ENCODE measurements around the gene RPL28.

RPL28 gene

DNA sequence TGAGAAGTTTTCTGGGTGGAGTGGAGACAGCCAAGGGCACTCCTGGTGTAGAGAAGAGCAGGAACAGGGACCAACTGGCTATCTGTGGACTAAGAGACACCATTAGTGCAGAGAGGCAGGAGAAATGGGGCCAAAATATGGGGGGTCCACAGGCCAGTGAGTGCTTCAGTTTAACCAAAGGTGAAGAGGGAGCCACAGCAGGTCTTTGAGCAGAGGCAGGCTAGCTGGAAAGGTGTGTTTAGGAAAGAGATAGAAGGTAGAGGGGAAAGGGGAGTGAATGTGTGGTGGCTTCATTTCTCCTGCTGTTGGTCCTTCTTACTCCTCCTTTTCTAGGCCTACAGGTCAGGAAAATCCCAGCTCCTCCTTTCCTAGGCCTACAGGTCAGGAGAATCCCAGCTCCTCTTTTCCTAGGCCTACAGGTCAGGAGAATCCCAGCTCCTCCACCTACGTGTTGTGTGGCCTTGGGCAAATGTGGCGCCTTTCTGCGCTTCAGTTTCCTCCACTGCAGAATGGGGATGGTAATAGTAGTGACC is 3.1 kb upstream of the RPL28 start:
- no peak overlapping the region for H2AFZ ChIP-seq (ENCODE audit: low read depth, low read length)
- H3K4me1 ChIP-seq (ENCODE audit: low read length) = peaks cover 28% of the 10 kb centered on the region
- H3K79me2 ChIP-seq (ENCODE audit: low read length) = peaks cover 50% of the 10 kb centered on the region
- H4K20me1 ChIP-seq (ENCODE audit: insufficient read depth, low read length) = peaks cover 16% of the 10 kb centered on the region
- H3K27ac ChIP-seq (ENCODE audit: low read length) = no peak overlapping the region
- H3K9me3 ChIP-seq (ENCODE audit: insufficient read depth, low read length) = no peaks in the 10 kb centered on the region
- peak overlapping the region; percentile 95 for H3K4me2 ChIP-seq (ENCODE audit: low read length)
- peak overlapping the region; percentile 82; the same call in 1 of the 2 replicates for H3K9ac ChIP-seq (ENCODE audit: low read length)
- H3K36me3 ChIP-seq (replicated peaks; ENCODE audit: low read depth, low read length) = peaks cover 28% of the 10 kb centered on the region
- no peaks in the 10 kb centered on the region for H3K27me3 ChIP-seq (ENCODE audit: low read depth, low read length)
- no peak for TF ChIP-seq EZH2phosphoT487 (IDR thresholded peaks at IDR 0.05; ENCODE audit: low read depth)
- TF ChIP-seq, protein P1, sequence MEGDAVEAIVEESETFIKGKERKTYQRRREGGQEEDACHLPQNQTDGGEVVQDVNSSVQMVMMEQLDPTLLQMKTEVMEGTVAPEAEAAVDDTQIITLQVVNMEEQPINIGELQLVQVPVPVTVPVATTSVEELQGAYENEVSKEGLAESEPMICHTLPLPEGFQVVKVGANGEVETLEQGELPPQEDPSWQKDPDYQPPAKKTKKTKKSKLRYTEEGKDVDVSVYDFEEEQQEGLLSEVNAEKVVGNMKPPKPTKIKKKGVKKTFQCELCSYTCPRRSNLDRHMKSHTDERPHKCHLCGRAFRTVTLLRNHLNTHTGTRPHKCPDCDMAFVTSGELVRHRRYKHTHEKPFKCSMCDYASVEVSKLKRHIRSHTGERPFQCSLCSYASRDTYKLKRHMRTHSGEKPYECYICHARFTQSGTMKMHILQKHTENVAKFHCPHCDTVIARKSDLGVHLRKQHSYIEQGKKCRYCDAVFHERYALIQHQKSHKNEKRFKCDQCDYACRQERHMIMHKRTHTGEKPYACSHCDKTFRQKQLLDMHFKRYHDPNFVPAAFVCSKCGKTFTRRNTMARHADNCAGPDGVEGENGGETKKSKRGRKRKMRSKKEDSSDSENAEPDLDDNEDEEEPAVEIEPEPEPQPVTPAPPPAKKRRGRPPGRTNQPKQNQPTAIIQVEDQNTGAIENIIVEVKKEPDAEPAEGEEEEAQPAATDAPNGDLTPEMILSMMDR (IDR thresholded peaks at IDR 0.05; ENCODE audit: low read depth, low read length) = no peak
- peak overlapping the region; percentile 82 for H3K4me3 ChIP-seq (ENCODE audit: low read length)

DNA sequence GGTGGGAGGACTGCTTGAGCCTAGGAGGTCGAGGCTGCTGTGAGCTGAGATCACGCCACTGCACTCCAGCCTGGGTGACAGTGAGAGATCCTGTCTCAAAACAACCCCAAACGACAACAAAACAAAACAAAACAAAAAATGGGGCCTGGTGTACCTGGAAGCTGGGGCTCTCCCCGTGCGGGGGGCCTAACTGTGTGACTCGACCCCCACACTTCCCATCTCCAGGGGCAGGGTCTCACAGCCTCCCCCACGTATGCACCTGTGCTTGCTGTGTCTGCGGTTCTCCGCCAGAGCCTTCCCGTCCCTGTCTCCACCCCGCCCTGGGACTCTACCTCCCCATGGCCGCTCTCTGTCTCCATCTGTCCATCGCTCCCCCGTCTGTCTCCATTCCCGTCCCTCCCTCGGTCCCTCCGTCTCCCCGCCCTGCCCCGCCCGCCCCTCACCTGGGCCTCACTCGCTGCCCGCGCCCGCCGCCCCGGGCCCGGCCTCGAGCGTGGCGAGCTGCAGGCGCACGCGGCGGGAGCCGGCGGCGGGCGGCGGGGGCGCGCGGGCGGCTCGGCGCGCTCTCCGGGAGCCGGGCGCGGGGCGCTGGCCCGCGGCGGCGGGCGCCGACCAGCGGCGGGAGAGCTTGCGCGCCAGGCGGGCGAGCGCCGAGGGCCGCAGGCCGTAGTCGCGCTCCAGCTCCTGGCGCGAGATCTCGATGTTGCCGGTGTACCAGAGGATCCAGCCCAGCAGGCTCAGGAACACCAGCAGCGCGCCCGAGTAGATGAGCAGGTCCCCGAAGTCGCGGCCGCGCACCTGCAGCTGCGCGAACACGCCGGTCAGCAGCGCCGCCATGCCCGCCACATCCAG is 2.2 kb upstream of the RPL28 start:
- H3K27me3 ChIP-seq (ENCODE audit: low read depth, low read length) = no peaks in the 10 kb centered on the region
- peaks cover 25% of the 10 kb centered on the region for H4K20me1 ChIP-seq (ENCODE audit: insufficient read depth, low read length)
- H3K27ac ChIP-seq (ENCODE audit: low read length) = peak overlapping the region; percentile 89
- TF ChIP-seq EZH2phosphoT487 (IDR thresholded peaks at IDR 0.05; ENCODE audit: low read depth) = no peak
- TF ChIP-seq, protein P1 (IDR thresholded peaks at IDR 0.05; ENCODE audit: low read depth, low read length) = peak; percentile 22
- peaks cover 37% of the 10 kb centered on the region for H3K36me3 ChIP-seq (replicated peaks; ENCODE audit: low read depth, low read length)
- H3K9ac ChIP-seq (ENCODE audit: low read length) = peak overlapping the region; percentile 93
- peak overlapping the region; percentile 82 for H3K4me3 ChIP-seq (ENCODE audit: low read length)
- H3K79me2 ChIP-seq (ENCODE audit: low read length) = peaks cover 60% of the 10 kb centered on the region
- H2AFZ ChIP-seq (ENCODE audit: low read depth, low read length) = no peak overlapping the region
- no peaks in the 10 kb centered on the region for H3K9me3 ChIP-seq (ENCODE audit: insufficient read depth, low read length)
- H3K4me1 ChIP-seq (ENCODE audit: low read length) = peaks cover 31% of the 10 kb centered on the region
- peak overlapping the region; percentile 99 for H3K4me2 ChIP-seq (ENCODE audit: low read length)

DNA sequence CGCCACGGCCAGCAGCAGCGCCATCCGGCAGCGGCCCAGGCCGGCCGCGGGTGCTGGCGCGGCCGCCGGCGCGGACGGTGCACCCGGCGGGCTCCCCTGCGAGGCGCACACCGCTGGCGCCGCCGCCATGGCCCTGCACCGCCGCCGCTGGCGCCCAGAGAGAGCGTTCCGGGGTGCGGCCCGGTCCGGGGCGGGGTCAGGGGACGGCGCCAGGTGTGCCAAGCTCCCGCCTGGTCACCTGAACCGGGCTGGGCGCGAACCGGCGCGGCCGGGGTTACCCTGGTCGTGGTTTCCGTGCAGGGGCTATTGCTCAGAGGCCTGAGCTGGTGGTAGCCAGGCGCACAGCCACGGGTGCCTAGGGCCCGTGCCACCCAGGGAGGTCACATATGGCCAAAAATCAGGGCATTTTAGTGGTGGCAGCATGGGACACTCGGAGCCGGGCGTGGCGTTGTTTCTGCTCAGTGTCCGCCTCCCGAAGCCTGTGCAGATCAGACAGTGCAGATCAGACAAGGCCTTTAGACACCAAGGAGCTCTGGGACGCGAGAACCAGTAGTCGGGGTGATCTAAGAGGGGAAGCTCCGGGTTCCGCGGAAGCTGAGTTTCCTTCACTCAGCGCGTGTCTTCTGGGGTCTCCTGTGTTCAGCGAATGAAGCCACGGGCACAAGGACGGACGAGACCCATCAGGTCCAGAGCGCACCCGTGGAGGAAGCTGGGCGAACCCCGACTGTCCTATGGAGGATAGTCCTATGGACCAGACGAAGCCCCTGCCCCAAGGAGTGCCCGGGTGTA is 1.4 kb upstream of the RPL28 start, which contains the start of gene TMEM238:
TMEM238 (minus strand) TSS at position 162 of the 789 bp plus-strand sequence; CDS start at position 129, 33 bp downstream.
- Histone ChIP-seq H4K20me1 (ENCODE audit: insufficient read depth, low read length) (peaks cover 33% of the 10 kb centered on the region), H3K9ac (ENCODE audit: low read length) (peak within 1 kb of the TSS; percentile 93), H3K4me1 (ENCODE audit: low read length) (peaks cover 31% of the 10 kb centered on the region), H3K36me3 (replicated peaks; ENCODE audit: low read depth, low read length) (peaks cover 46% of the 10 kb centered on the region), H3K4me3 (ENCODE audit: low read length) (peak within 1 kb of the TSS; percentile 82), H2AFZ (ENCODE audit: low read depth, low read length) (peak within 1 kb of the TSS; percentile 85), H3K27ac (ENCODE audit: low read length) (peak within 1 kb of the TSS; percentile 89), H3K79me2 (ENCODE audit: low read length) (peaks cover 66% of the 10 kb centered on the region), H3K4me2 (ENCODE audit: low read length) (peak within 1 kb of the TSS; percentile 99), H3K9me3 (ENCODE audit: insufficient read depth, low read length) (no peaks in the 10 kb centered on the region), H3K27me3 (ENCODE audit: low read depth, low read length) (no peaks in the 10 kb centered on the region)
- TF ChIP-seq, protein P1 (IDR thresholded peaks at IDR 0.05; ENCODE audit: low read depth, low read length) = no peak
- TF ChIP-seq EZH2phosphoT487 (IDR thresholded peaks at IDR 0.05; ENCODE audit: low read depth) = no peak
